DOHH2 (cell line): ENCODE results near the gene DYNC1LI1.

Source experiments
- CTCF ChIP-seq: fragments of 200-600 bp; sonication (generic); IDR thresholded peaks from one replicate; pipeline ENCODE4 v1.5.1; 2014; ENCODE audit warnings: antibody characterized with exemption, mild to moderate bottlenecking, low read depth, low read length; ENCODE audit not compliant: poor library complexity, severe bottlenecking
- EZH2phosphoT487 ChIP-seq: fragments of 200-600 bp; sonication (generic); IDR thresholded peaks from 2 replicates; pipeline ENCODE4 v1.6.1; 2017; ENCODE audit warnings: borderline replicate concordance, mild to moderate bottlenecking, antibody characterized with exemption, low read length, moderate library complexity, mixed read lengths

DNA sequence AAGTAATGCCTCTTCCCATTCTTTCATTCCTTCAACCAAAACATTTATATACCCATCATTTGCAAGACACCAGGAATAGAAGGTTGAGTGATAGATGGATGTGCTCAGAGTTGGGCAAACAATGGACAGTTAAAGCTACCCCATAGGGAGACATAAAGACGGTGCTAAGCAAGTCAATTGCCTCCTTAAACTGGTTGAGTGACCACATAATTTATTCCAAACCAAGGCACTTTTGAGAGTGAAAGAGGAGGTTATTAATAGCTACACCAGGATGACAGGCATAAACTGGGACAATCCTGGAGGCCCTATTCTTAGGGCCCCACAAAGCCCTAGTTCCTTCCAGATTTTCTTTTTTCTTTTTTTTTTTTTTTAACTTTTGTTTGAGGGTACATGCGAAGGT, 21.4 kb upstream of the DYNC1LI1 start:
- TF ChIP-seq CTCF: no peak
- TF ChIP-seq EZH2phosphoT487: no peak
